Measurements from ENCODE around the gene SRF.

The SRF gene

DNA sequence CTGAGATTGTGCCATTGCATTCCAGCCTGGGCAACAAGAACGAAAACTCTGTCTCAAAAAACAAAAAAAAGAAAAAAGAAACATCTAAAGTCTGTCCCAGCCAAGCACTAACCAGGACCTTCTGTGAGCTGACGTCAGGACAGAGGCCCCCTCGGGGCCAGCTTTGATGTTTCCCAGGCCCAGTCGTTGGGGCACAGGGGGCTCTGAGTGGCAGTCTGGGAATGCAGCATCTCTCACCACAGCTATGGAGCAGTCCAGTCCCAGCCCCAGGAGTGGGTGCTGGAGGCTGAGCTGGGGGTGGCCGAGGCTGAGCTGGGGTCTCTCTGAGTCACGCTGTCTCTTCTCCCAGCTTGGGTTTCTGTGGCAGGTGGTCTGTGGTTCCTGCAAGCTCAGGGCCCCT is 46.0 kb upstream of the SRF start:
- no peak overlapping the region for H3K4me3 ChIP-seq (ENCODE audit: low read depth, low read length)

DNA sequence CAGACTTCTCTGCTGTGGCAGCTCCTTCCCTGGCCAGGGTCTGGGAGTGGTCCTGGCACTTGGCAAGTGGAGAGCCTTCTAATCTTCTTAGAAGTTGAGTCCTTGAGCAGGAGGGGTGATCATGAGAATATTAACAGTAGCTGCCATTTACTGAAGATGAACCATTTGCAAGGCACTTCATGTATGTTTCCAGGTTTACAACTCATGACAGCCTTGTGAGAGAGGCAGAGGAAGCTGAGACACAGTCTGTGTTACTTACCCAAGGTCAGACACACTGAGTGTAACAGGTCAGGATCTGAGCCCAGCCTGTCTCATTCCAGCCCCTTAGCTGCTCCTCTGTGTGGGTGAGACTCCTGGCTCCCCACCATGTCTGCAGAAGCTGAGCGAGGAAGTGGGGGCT is 45.5 kb upstream of the SRF start:
- Histone ChIP-seq H3K36me3 (ENCODE audit: control insufficient read depth, insufficient read depth, low read length) (no peaks in the 10 kb centered on the region), H3K79me2 (peaks cover 14% of the 10 kb centered on the region), H2AFZ (no peak overlapping the region), H3K9ac (no peak overlapping the region), H3K9me3 (ENCODE audit: control insufficient read depth, low read length) (no peaks in the 10 kb centered on the region), H3K4me2 (ENCODE audit: low read length) (no peak overlapping the region), H3K27ac (no peak overlapping the region), H3K27me3 (ENCODE audit: control insufficient read depth, insufficient read depth, low read length) (no peaks in the 10 kb centered on the region), H3K4me1 (peaks cover 3% of the 10 kb centered on the region), H3K4me3 (ENCODE audit: low read depth, low read length) (no peak overlapping the region)
- TF ChIP-seq, protein P1, sequence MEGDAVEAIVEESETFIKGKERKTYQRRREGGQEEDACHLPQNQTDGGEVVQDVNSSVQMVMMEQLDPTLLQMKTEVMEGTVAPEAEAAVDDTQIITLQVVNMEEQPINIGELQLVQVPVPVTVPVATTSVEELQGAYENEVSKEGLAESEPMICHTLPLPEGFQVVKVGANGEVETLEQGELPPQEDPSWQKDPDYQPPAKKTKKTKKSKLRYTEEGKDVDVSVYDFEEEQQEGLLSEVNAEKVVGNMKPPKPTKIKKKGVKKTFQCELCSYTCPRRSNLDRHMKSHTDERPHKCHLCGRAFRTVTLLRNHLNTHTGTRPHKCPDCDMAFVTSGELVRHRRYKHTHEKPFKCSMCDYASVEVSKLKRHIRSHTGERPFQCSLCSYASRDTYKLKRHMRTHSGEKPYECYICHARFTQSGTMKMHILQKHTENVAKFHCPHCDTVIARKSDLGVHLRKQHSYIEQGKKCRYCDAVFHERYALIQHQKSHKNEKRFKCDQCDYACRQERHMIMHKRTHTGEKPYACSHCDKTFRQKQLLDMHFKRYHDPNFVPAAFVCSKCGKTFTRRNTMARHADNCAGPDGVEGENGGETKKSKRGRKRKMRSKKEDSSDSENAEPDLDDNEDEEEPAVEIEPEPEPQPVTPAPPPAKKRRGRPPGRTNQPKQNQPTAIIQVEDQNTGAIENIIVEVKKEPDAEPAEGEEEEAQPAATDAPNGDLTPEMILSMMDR (IDR thresholded peaks at IDR 0.05): no peak

More for the DNA sequence above, 46.0 kb upstream of the SRF start:
- no peak overlapping the region for H3K9ac ChIP-seq
- no peak overlapping the region for H2AFZ ChIP-seq
- no peak overlapping the region for H3K27ac ChIP-seq
- H3K4me2 ChIP-seq (ENCODE audit: low read length): no peak overlapping the region
- no peaks in the 10 kb centered on the region for H3K27me3 ChIP-seq (ENCODE audit: control insufficient read depth, insufficient read depth, low read length)
- H3K36me3 ChIP-seq (ENCODE audit: control insufficient read depth, insufficient read depth, low read length): no peaks in the 10 kb centered on the region
- H3K9me3 ChIP-seq (ENCODE audit: control insufficient read depth, low read length): no peaks in the 10 kb centered on the region
- H3K4me1 ChIP-seq: peaks cover 3% of the 10 kb centered on the region
- TF ChIP-seq, protein P1 (IDR thresholded peaks at IDR 0.05): no peak
- peaks cover 14% of the 10 kb centered on the region for H3K79me2 ChIP-seq

DNA sequence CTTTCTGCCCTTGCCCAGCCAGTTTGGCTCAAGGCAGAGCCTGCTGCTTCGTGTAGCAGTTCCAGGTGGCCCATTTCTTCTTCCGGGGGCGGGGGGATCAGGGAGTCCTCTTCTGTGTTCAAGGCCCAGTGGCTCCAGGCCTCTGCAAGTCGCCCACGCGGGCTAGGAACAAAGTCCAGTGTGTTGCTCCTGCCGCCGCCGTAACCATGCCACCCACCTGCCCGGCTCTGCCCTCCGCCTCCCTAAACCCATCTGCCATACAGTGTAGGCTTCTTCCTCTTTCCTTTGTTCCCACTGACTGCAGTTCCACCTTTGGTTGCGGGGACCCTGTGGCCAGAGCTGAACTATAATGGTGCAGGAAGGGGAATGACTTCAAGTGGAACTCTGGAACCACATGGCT is 43.9 kb upstream of the SRF start:
- Histone ChIP-seq H3K27me3 (ENCODE audit: control insufficient read depth, insufficient read depth, low read length) (no peaks in the 10 kb centered on the region), H2AFZ (no peak overlapping the region), H3K27ac (no peak overlapping the region), H3K36me3 (ENCODE audit: control insufficient read depth, insufficient read depth, low read length) (no peaks in the 10 kb centered on the region), H3K4me1 (peaks cover 3% of the 10 kb centered on the region), H3K79me2 (peaks cover 8% of the 10 kb centered on the region), H3K4me2 (ENCODE audit: low read length) (no peak overlapping the region), H3K9ac (no peak overlapping the region), H3K4me3 (ENCODE audit: low read depth, low read length) (no peak overlapping the region), H3K9me3 (ENCODE audit: control insufficient read depth, low read length) (no peaks in the 10 kb centered on the region)
- TF ChIP-seq, protein P1 (IDR thresholded peaks at IDR 0.05): no peak

DNA sequence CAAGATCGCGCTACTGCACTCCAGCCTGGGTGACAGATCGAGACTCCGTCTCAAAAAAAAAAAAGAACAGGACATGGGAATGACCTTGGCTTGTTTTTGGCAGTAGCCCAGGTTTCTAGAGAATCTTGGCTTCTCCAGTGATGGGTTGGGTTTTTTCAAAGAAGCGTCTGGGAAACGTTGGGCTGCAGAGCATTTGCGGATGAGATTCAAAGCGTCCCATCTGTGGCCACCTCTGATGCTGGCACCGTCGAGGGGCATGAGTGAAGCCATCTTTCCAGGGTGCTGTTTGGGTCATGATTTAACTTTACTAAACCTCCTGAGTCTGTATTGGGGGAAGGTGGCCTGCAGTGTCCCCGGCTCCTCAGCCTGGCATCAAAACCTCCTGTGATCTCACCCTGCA is 43.2 kb upstream of the SRF start:
- no peak overlapping the region for H3K4me2 ChIP-seq (ENCODE audit: low read length)
- no peak overlapping the region for H3K27ac ChIP-seq
- no peaks in the 10 kb centered on the region for H3K27me3 ChIP-seq (ENCODE audit: control insufficient read depth, insufficient read depth, low read length)
- H3K4me3 ChIP-seq (ENCODE audit: low read depth, low read length): no peak overlapping the region
- H2AFZ ChIP-seq: no peak overlapping the region
- no peaks in the 10 kb centered on the region for H3K9me3 ChIP-seq (ENCODE audit: control insufficient read depth, low read length)
- H3K36me3 ChIP-seq (ENCODE audit: control insufficient read depth, insufficient read depth, low read length): no peaks in the 10 kb centered on the region
- TF ChIP-seq, protein P1 (IDR thresholded peaks at IDR 0.05): no peak
- no peak overlapping the region for H3K9ac ChIP-seq
- peaks cover 3% of the 10 kb centered on the region for H3K4me1 ChIP-seq
- H3K79me2 ChIP-seq: peaks cover 7% of the 10 kb centered on the region

DNA sequence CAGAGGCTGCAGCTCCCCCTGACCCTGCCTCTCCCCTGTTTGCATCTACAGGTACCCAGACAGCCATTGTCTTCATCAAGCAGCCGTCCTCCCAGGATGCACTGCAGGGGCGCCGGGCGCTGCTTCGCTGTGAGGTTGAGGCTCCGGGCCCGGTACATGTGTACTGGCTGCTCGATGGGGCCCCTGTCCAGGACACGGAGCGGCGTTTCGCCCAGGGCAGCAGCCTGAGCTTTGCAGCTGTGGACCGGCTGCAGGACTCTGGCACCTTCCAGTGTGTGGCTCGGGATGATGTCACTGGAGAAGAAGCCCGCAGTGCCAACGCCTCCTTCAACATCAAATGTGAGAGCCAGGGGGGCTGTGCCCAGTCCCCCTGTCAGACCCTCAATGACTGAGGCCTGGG is 42.1 kb upstream of the SRF start:
- Histone ChIP-seq H3K4me2 (ENCODE audit: low read length) (no peak overlapping the region), H3K4me3 (ENCODE audit: low read depth, low read length) (no peak overlapping the region)

More for the DNA sequence above, 42.1 kb upstream of the SRF start:
- no peaks in the 10 kb centered on the region for H3K27me3 ChIP-seq (ENCODE audit: control insufficient read depth, insufficient read depth, low read length)
- no peaks in the 10 kb centered on the region for H3K36me3 ChIP-seq (ENCODE audit: control insufficient read depth, insufficient read depth, low read length)
- TF ChIP-seq, protein P1 (IDR thresholded peaks at IDR 0.05): no peak
- no peak overlapping the region for H2AFZ ChIP-seq
- H3K27ac ChIP-seq: no peak overlapping the region
- H3K4me1 ChIP-seq: peaks cover 3% of the 10 kb centered on the region
- peaks cover 5% of the 10 kb centered on the region for H3K79me2 ChIP-seq
- no peak overlapping the region for H3K9ac ChIP-seq
- H3K9me3 ChIP-seq (ENCODE audit: control insufficient read depth, low read length): no peaks in the 10 kb centered on the region
